ENCODE data around the gene PPP4R1. TPM values are rescaled to one million over a fixed set of nuclear protein-coding genes. Genes with fewer than 3 reads are reported as not detected.

The PPP4R1 gene
- polyA plus RNA-seq, 1 donor from 2014 or later = 127 TPM

GRCh38 chr18:9519399-9519798 is 95.0 kb downstream of the PPP4R1 start:
- H2AFZ ChIP-seq (ENCODE audit: low read depth, low read length) = no peak overlapping the region
- H3K27ac ChIP-seq (ENCODE audit: low read length) = no peak overlapping the region
- no peak overlapping the region for H3K4me3 ChIP-seq (ENCODE audit: low read length)
- no peaks in the 10 kb centered on the region for H3K9me2 ChIP-seq (ENCODE audit: insufficient read depth, low read length)
- no peaks in the 10 kb centered on the region for H3K27me3 ChIP-seq (ENCODE audit: insufficient read depth, low read depth, low read length)
- no peak for TF ChIP-seq EZH2 (IDR thresholded peaks at IDR 0.05; ENCODE audit: borderline replicate concordance, insufficient read depth, low read length, poor library complexity, severe bottlenecking)
- no peak for TF ChIP-seq SMC3 (conservative IDR thresholded peaks at IDR 0.05; ENCODE audit: poor library complexity)
- no peak for TF ChIP-seq REST (IDR thresholded peaks at IDR 0.05; ENCODE audit: borderline replicate concordance)
- no peak for TF ChIP-seq POLR2AphosphoS5 (IDR thresholded peaks at IDR 0.05)
- no peak for TF ChIP-seq MXI1 (conservative IDR thresholded peaks at IDR 0.05; ENCODE audit: poor library complexity, severe bottlenecking)
- TF ChIP-seq EP300 (conservative IDR thresholded peaks at IDR 0.05; ENCODE audit: poor library complexity, severe bottlenecking) = no peak
- no peak for TF ChIP-seq CTCF (IDR thresholded peaks at IDR 0.05; ENCODE audit: poor library complexity, severe bottlenecking)
- TF ChIP-seq RAD21 (conservative IDR thresholded peaks at IDR 0.05) = no peak
- no peak for TF ChIP-seq TAF1 (IDR thresholded peaks at IDR 0.05; ENCODE audit: low read depth)
- no peaks in the 10 kb centered on the region for H3F3A ChIP-seq (ENCODE audit: insufficient read depth, low read length, poor library complexity, severe bottlenecking)
- no peaks in the 10 kb centered on the region for H3K9me3 ChIP-seq (ENCODE audit: low read length)
- H4K20me1 ChIP-seq (ENCODE audit: insufficient read depth) = no peaks in the 10 kb centered on the region
- H3K36me3 ChIP-seq (ENCODE audit: insufficient read depth, low read length) = no peaks in the 10 kb centered on the region
- H3K79me2 ChIP-seq (replicated peaks; ENCODE audit: insufficient read depth, low read length) = no peaks in the 10 kb centered on the region
- H3K9ac ChIP-seq (ENCODE audit: low read length) = no peak overlapping the region
- no peak overlapping the region for H3K4me2 ChIP-seq (ENCODE audit: low read length)

DNA sequence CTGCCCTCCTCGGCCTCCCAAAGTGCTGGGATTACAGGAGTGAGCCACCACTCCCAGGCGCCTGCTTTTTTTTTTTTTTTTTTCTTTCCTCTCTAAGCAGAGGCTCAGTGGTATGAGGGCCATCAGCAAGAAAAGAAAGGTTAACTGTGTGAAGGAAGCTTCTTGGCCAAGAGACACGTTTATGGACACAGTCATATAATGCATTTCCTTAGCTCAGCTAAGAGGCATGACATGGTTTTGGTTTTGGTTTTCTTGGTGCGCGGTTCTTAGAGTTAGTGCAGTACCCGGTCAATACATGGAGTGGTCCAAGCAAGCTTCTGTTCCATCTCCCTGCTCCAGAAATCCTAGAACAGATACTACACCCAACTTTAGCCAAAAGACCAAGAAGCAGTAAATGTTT is 96.5 kb downstream of the PPP4R1 start:
- H3K4me3 ChIP-seq (ENCODE audit: low read length) = no peak overlapping the region
- H3F3A ChIP-seq (ENCODE audit: insufficient read depth, low read length, poor library complexity, severe bottlenecking) = no peaks in the 10 kb centered on the region
- H3K27me3 ChIP-seq (ENCODE audit: insufficient read depth, low read depth, low read length) = no peaks in the 10 kb centered on the region
- no peak overlapping the region for H3K9ac ChIP-seq (ENCODE audit: low read length)
- H3K9me3 ChIP-seq (ENCODE audit: low read length) = no peaks in the 10 kb centered on the region
- H2AFZ ChIP-seq (ENCODE audit: low read depth, low read length) = no peak overlapping the region
- H3K9me2 ChIP-seq (ENCODE audit: insufficient read depth, low read length) = no peaks in the 10 kb centered on the region
- H3K36me3 ChIP-seq (ENCODE audit: insufficient read depth, low read length) = no peaks in the 10 kb centered on the region
- no peak overlapping the region for H3K4me2 ChIP-seq (ENCODE audit: low read length)
- H3K27ac ChIP-seq (ENCODE audit: low read length) = no peak overlapping the region
- TF ChIP-seq TAF1 (IDR thresholded peaks at IDR 0.05; ENCODE audit: low read depth) (no peak), REST (IDR thresholded peaks at IDR 0.05; ENCODE audit: borderline replicate concordance) (no peak), SMC3 (conservative IDR thresholded peaks at IDR 0.05; ENCODE audit: poor library complexity) (no peak), EP300 (conservative IDR thresholded peaks at IDR 0.05; ENCODE audit: poor library complexity, severe bottlenecking) (no peak), RAD21 (conservative IDR thresholded peaks at IDR 0.05) (no peak), CTCF (IDR thresholded peaks at IDR 0.05; ENCODE audit: poor library complexity, severe bottlenecking) (no peak), POLR2AphosphoS5 (IDR thresholded peaks at IDR 0.05) (no peak)
- no peaks in the 10 kb centered on the region for H3K79me2 ChIP-seq (replicated peaks; ENCODE audit: insufficient read depth, low read length)
- H4K20me1 ChIP-seq (ENCODE audit: insufficient read depth) = no peaks in the 10 kb centered on the region

Data from neural cell (in vitro differentiated cells).